GM12878 (cell line): ENCODE results near the gene PSTPIP2. TPM values are rescaled to one million over a fixed set of nuclear protein-coding genes. Genes with fewer than 3 reads are reported as not detected.
"Not testable (repeated sequence)": the region's sequence is repeated elsewhere in the genome, so short reads cannot be mapped to it uniquely, and the experiment has no call there.

Experiments
- ATAC-seq: fragments of 200-7000 bp; cut with Tn5 transposase; 3 replicates; pipeline ENCODE4 v1.9.1; 2020; ENCODE audit warnings: mild to moderate bottlenecking, moderate library complexity
- BruUV-seq: library from RNA; stranded (reverse); fragments of 400-500 nt; replicated peaks from 2 replicates; lab custom pipeline; 2021; lab: Mats Ljungman, UMichigan
- CTCF ChIA-PET: fragments of 300-600 bp; sonication (Branson Sonifier 250); formaldehyde crosslinking; extraction: SDS; loops from one replicate; lab custom pipeline; 2021; ENCODE audit warnings: inconsistent platforms; lab: Yijun Ruan, JAX
- POLR2A ChIA-PET: fragments of 350-600 bp; formaldehyde crosslinking; extraction: SDS; loops from one replicate; lab custom pipeline; 2021; ENCODE audit warnings: inconsistent platforms; lab: Charles Lee
- RAD21 ChIA-PET: fragments of 300-600 bp; sonication (Branson Sonifier 250); formaldehyde crosslinking; loops from one replicate; lab custom pipeline; 2023; ENCODE audit warnings: antibody characterized with exemption; ENCODE audit not compliant: unreplicated experiment; lab: Charles Lee
- SMC1A ChIA-PET: fragments of 300-600 bp; sonication (Branson Sonifier 250); formaldehyde crosslinking; loops from one replicate; lab custom pipeline; 2023; ENCODE audit not compliant: unreplicated experiment, uncharacterized antibody; lab: Charles Lee
- DNase-seq: peaks from one replicate; pipeline ENCODE4 v3.0.0-alpha.2; 2011; ENCODE audit warnings: low read depth, low spot score
- FAIRE-seq: peaks from 3 replicates; lab custom pipeline; 2011; peaks lifted over from hg19 to GRCh38; lab: Jason Lieb, UNC
- H2AFZ ChIP-seq: 2 replicates; pipeline ENCODE4 v1.6.0; 2011; ENCODE audit warnings: low read depth, low read length, control low read depth; ENCODE audit not compliant: control insufficient read depth
- H3K27ac ChIP-seq: 2 replicates; pipeline ENCODE4 v1.5.1; 2011; ENCODE audit warnings: control low read depth; ENCODE audit not compliant: control insufficient read depth, insufficient read depth
- H3K27me3 ChIP-seq, 2 experiments: replicated peaks in 1 of 2; 2 replicates each; pipeline versions ENCODE4 v1.6.0 to v1.6.1; 2011; ENCODE audit warnings: low read length in 1 of 2; ENCODE audit not compliant: control insufficient read depth in 2 of 2, insufficient read depth in 2 of 2
- H3K36me3 ChIP-seq, 2 experiments: 2 replicates each; pipeline ENCODE4 v1.5.1; 2011; ENCODE audit warnings: low read length in 1 of 2; ENCODE audit not compliant: control insufficient read depth in 2 of 2, insufficient read depth in 2 of 2
- H3K4me1 ChIP-seq: 2 replicates; pipeline ENCODE4 v1.6.1; 2011; ENCODE audit warnings: mild to moderate bottlenecking, low read length, moderate library complexity, mixed read lengths; ENCODE audit not compliant: control insufficient read depth, insufficient read depth
- H3K4me2 ChIP-seq: 2 replicates; pipeline ENCODE4 v1.6.0; 2011; ENCODE audit warnings: control low read depth; ENCODE audit not compliant: control insufficient read depth, insufficient read depth
- H3K4me3 ChIP-seq: fragments of 200-600 bp; sonication (generic); 2 replicates; pipeline ENCODE4 v1.5.1; 2016
- H3K79me2 ChIP-seq: 2 replicates; pipeline ENCODE4 v1.6.0; 2011; ENCODE audit warnings: low read length; ENCODE audit not compliant: control insufficient read depth, insufficient read depth
- H3K9ac ChIP-seq: 2 replicates; pipeline ENCODE4 v1.8.0; 2011; ENCODE audit warnings: low read length, control low read depth, mixed read lengths; ENCODE audit not compliant: control insufficient read depth, insufficient read depth
- H3K9me3 ChIP-seq: replicated peaks from 3 replicates; pipeline ENCODE4 v1.5.1; 2011; ENCODE audit warnings: mild to moderate bottlenecking, low read length; ENCODE audit not compliant: control insufficient read depth, insufficient read depth
- H4K20me1 ChIP-seq: 2 replicates; pipeline ENCODE4 v1.6.0; 2011; ENCODE audit not compliant: control insufficient read depth, insufficient read depth
- IRF5 ChIP-seq: fragments of 450-650 bp; IDR thresholded peaks from 2 replicates; pipeline ENCODE4 v1.6.1; 2017; ENCODE audit warnings: borderline replicate concordance
- NFXL1 ChIP-seq: fragments of 450-650 bp; IDR thresholded peaks from 2 replicates; pipeline ENCODE4 v1.6.1; 2017; ENCODE audit warnings: antibody characterized with exemption, mild to moderate bottlenecking, borderline replicate concordance
- TCF7 ChIP-seq: IDR thresholded peaks from 2 replicates; pipeline ENCODE4 v1.6.1; 2014; ENCODE audit warnings: antibody characterized with exemption, borderline replicate concordance
- WGBS: methylation state at CpG from one replicate; pipeline ENCODE4 v1.1.6; 2016; ENCODE audit warnings: low lambda C conversion rate; ENCODE audit not compliant: insufficient replicate concordance, insufficient coverage; ENCODE audit errors: missing lambda C conversion rate; 5-methylcytosine and 5-hydroxymethylcytosine counted together
- in situ Hi-C: fragments of 300-500 bp; cut with MboI; formaldehyde crosslinking; loops from 9 replicates; pipeline ENCODE4 v1.14.3; 2018; ENCODE audit warnings: mixed read lengths
- intact Hi-C: fragments of 100-400 bp; cut with micrococcal nuclease; formaldehyde crosslinking; loops from one replicate; pipeline ENCODE4 v1.14.2; 2022; ENCODE audit not compliant: unreplicated experiment
- polyA plus RNA-seq, 11 experiments: library from polyadenylated mRNA; depleted of rRNA in 4 of 11; unstranded in 6 of 11; stranded (reverse) in 5 of 11; fragments of >200 nt; fragmentation: Nextera tagmentation in 4 of 11; fragmentation: Illumina TruSeq in 1 of 11; extraction: Ambion mirVana in 4 of 11; extraction: Trizol in 1 of 11; gene quantifications; 1 replicate in 1 of 11; 2 replicates in 10 of 11; pipeline versions ENCODE4 v1.2.1 to v1.2.3, GENCODE V29; 2011 to 2016; ENCODE audit warnings: inconsistent platforms in 2 of 11, missing spikeins in 2 of 11, low read depth in 1 of 11
- total RNA-seq, 4 experiments: library from RNA; depleted of rRNA in 3 of 4; stranded (reverse); fragments of >200 nt in 3 of 4; fragmentation: Illumina TruSeq in 1 of 4; extraction: Trizol in 1 of 4; gene quantifications; 2 replicates each; pipeline versions ENCODE4 v1.2.1 to v1.2.3, GENCODE V29; 2013 to 2021

PSTPIP2 gene
- total and polyA plus RNA-seq, 10 of the 15 experiments (the other 5 are each of a cell fraction or from before 2014, with no cell fraction given) = 0.69 to 38.4 (median 24.7) TPM

GRCh38 chr18:46088501-46088900 is 16.4 kb upstream of the PSTPIP2 start:
- H3K4me1 ChIP-seq, H4K20me1 ChIP-seq, H3K4me3 ChIP-seq, in situ Hi-C loops, H3K4me2 ChIP-seq, DNase-seq, H3K27ac ChIP-seq, H3K9me3 ChIP-seq, intact Hi-C loops, H3K27me3 ChIP-seq, SMC1A ChIA-PET, BruUV-seq, ATAC-seq, CTCF ChIA-PET, POLR2A ChIA-PET, H2AFZ ChIP-seq, H3K9ac ChIP-seq, FAIRE-seq: not testable (repeated sequence)
- Histone ChIP-seq H3K36me3 (peaks cover 14 to 66% of the 10 kb centered on the region in 2 experiments), H3K79me2 (peaks cover 22% of the 10 kb centered on the region)
- 91% methylated on average over 8 of the region's 8 CpGs for WGBS
- RAD21 ChIA-PET = interaction anchor here (0.7 kb wide), 1 partner anchor 147 kb away, joined by 3 read pairs; no protein-coding TSS in a partner anchor

GRCh38 chr18:46084431-46084830 is 12.4 kb upstream of the PSTPIP2 start:
- Histone ChIP-seq H4K20me1 (no peaks in the 10 kb centered on the region), H3K4me1 (no peaks in the 10 kb centered on the region), H2AFZ (no peak overlapping the region), H3K27ac (no peak overlapping the region), H3K27me3 (no peaks in the 10 kb centered on the region), H3K4me2 (no peak overlapping the region), H3K36me3 (peaks cover 13 to 53% of the 10 kb centered on the region in 2 experiments), H3K9me3 (no peaks in the 10 kb centered on the region; the same call in 2 of the 3 replicates), H3K4me3 (no peak overlapping the region), H3K9ac (no peak overlapping the region), H3K79me2 (no peaks in the 10 kb centered on the region)
- DNase-seq (no peak), ATAC-seq (no peak), FAIRE-seq (no peak)
- in situ Hi-C loops (loop anchor here (5.0 kb wide), 1 partner anchor 417 kb away; no protein-coding TSS in a partner anchor), intact Hi-C loops (no loop called here)
- CTCF ChIA-PET = interaction anchor here (0.9 to 2.2 kb wide), 2 partner anchors 9 to 11 kb away, joined by 3 to 12 read pairs; no protein-coding TSS in a partner anchor
- POLR2A ChIA-PET = no interaction called here
- RAD21 ChIA-PET = interaction anchor here (1.0 kb wide), 1 partner anchor 13 kb away, joined by 3 read pairs; no protein-coding TSS in a partner anchor
- TF ChIP-seq NFXL1 = no peak
- no peak for TF ChIP-seq TCF7
- no peak for TF ChIP-seq IRF5
- 70% methylated on average over 2 of the region's 2 CpGs for WGBS
- no TSS peak for BruUV-seq
- SMC1A ChIA-PET = interaction anchor here (0.8 to 1.2 kb wide), 2 partner anchors 50 to 334 kb away, joined by 3 read pairs; no protein-coding TSS in a partner anchor
